ENCODE results near the gene POLDIP2.

- TF ChIP-seq CTCF (conservative IDR thresholded peaks at IDR 0.05; ENCODE audit: low read length) (no peak), EZH2phosphoT487 (IDR thresholded peaks at IDR 0.05; ENCODE audit: borderline replicate concordance) (no peak)
Measured at GRCh38 chr17:28317966-28318758, 39.2 kb downstream of the POLDIP2 start.
